Hepatocyte (in vitro differentiated cells): ENCODE measurements around the gene CCDC182. TPM values are rescaled to one million over a fixed set of nuclear protein-coding genes. Genes with fewer than 3 reads are reported as not detected.

Experiments
- DNase-seq: peaks from one replicate; pipeline ENCODE4 v3.0.0-alpha.2; 2016; ENCODE audit warnings: low spot score
- H2AFZ ChIP-seq: fragments of 200-600 bp; sonication (generic); 2 replicates; pipeline ENCODE4 v1.6.0; 2016; ENCODE audit warnings: antibody characterized with exemption, mild to moderate bottlenecking
- H3K27ac ChIP-seq: fragments of 200-600 bp; sonication (generic); 2 replicates; pipeline ENCODE4 v1.5.1; 2016; ENCODE audit warnings: mild to moderate bottlenecking
- H3K27me3 ChIP-seq: fragments of 200-600 bp; sonication (generic); 2 replicates; pipeline ENCODE4 v1.6.1; 2016
- H3K36me3 ChIP-seq: fragments of 200-600 bp; sonication (generic); replicated peaks from 2 replicates; pipeline ENCODE4 v1.5.1; 2016; ENCODE audit warnings: low read depth; ENCODE audit not compliant: insufficient read depth
- H3K4me1 ChIP-seq: fragments of 200-600 bp; sonication (generic); 2 replicates; pipeline ENCODE4 v1.5.1; 2016; ENCODE audit warnings: mild to moderate bottlenecking, moderate library complexity; ENCODE audit not compliant: insufficient read depth
- H3K4me2 ChIP-seq: fragments of 200-600 bp; sonication (generic); 2 replicates; pipeline ENCODE4 v1.6.0; 2016
- H3K4me3 ChIP-seq: fragments of 200-600 bp; sonication (generic); 2 replicates; pipeline ENCODE4 v1.5.1; 2016; ENCODE audit warnings: mild to moderate bottlenecking
- H3K79me2 ChIP-seq: fragments of 200-600 bp; sonication (generic); 2 replicates; pipeline ENCODE4 v1.6.0; 2017; ENCODE audit warnings: mild to moderate bottlenecking
- H3K9me2 ChIP-seq: fragments of 200-600 bp; sonication (generic); replicated peaks from 2 replicates; pipeline ENCODE4 v1.6.0; 2017; ENCODE audit warnings: mild to moderate bottlenecking; ENCODE audit not compliant: insufficient read depth
- H3K9me3 ChIP-seq: fragments of 200-600 bp; sonication (generic); 2 replicates; pipeline ENCODE4 v1.5.1; 2016; ENCODE audit warnings: low read depth, mild to moderate bottlenecking
- H4K20me1 ChIP-seq: fragments of 200-600 bp; sonication (generic); 2 replicates; pipeline ENCODE4 v1.6.0; 2016; ENCODE audit warnings: mild to moderate bottlenecking; ENCODE audit not compliant: insufficient read depth, poor library complexity, severe bottlenecking
- EZH2 ChIP-seq: fragments of 200-600 bp; sonication (generic); IDR thresholded peaks from 2 replicates; pipeline ENCODE4 v1.6.1; 2016; ENCODE audit warnings: antibody characterized with exemption, mild to moderate bottlenecking, borderline replicate concordance
- EZH2phosphoT487 ChIP-seq: fragments of 200-600 bp; sonication (generic); IDR thresholded peaks from one replicate; pipeline ENCODE4 v1.6.1; 2018; ENCODE audit warnings: antibody characterized with exemption, mild to moderate bottlenecking, low read depth, moderate library complexity; ENCODE audit not compliant: unreplicated experiment, severe bottlenecking
- WGBS: methylation state at CpG from one replicate; pipeline ENCODE4 v1.1.6; 2016; ENCODE audit warnings: low lambda C conversion rate; ENCODE audit errors: missing lambda C conversion rate; 5-methylcytosine and 5-hydroxymethylcytosine counted together
- polyA plus RNA-seq: library from polyadenylated mRNA; unstranded; fragments of >200 nt; fragmentation: Nextera tagmentation; extraction: Ambion mirVana; gene quantifications from 2 replicates; pipeline ENCODE4 v1.2.1, GENCODE V29; 2016
- total RNA-seq: library from RNA; depleted of rRNA; stranded (reverse); fragments of >200 nt; gene quantifications from 2 replicates; pipeline ENCODE4 v1.2.3, GENCODE V29; 2014
- TF ChIP-seq, protein P1 (sequence below): fragments of 200-600 bp; sonication (generic); IDR thresholded peaks from 2 replicates; pipeline ENCODE4 v1.5.1; 2016; ENCODE audit warnings: antibody characterized with exemption, mild to moderate bottlenecking; ENCODE audit not compliant: poor library complexity

The CCDC182 gene
- total and polyA plus RNA-seq, 2 experiments from 2014 or later = not detected

GRCh38 chr17:57782062-57782490, 37.0 kb upstream of the CCDC182 start:
- Histone ChIP-seq H3K27me3 (peaks cover 7% of the 10 kb centered on the region), H3K36me3 (no peaks in the 10 kb centered on the region), H3K9me3 (no peaks in the 10 kb centered on the region), H3K27ac (no peak overlapping the region), H3K4me1 (no peaks in the 10 kb centered on the region), H3K4me2 (no peak overlapping the region), H3K9me2 (no peaks in the 10 kb centered on the region), H3K79me2 (no peaks in the 10 kb centered on the region), H3K4me3 (no peak overlapping the region), H4K20me1 (no peaks in the 10 kb centered on the region), H2AFZ (no peak overlapping the region)
- no peak for TF ChIP-seq EZH2
- TF ChIP-seq, protein P1, sequence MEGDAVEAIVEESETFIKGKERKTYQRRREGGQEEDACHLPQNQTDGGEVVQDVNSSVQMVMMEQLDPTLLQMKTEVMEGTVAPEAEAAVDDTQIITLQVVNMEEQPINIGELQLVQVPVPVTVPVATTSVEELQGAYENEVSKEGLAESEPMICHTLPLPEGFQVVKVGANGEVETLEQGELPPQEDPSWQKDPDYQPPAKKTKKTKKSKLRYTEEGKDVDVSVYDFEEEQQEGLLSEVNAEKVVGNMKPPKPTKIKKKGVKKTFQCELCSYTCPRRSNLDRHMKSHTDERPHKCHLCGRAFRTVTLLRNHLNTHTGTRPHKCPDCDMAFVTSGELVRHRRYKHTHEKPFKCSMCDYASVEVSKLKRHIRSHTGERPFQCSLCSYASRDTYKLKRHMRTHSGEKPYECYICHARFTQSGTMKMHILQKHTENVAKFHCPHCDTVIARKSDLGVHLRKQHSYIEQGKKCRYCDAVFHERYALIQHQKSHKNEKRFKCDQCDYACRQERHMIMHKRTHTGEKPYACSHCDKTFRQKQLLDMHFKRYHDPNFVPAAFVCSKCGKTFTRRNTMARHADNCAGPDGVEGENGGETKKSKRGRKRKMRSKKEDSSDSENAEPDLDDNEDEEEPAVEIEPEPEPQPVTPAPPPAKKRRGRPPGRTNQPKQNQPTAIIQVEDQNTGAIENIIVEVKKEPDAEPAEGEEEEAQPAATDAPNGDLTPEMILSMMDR = no peak
- no peak for TF ChIP-seq EZH2phosphoT487
- 76% methylated on average over 6 of the region's 6 CpGs for WGBS
- no peak for DNase-seq

DNA sequence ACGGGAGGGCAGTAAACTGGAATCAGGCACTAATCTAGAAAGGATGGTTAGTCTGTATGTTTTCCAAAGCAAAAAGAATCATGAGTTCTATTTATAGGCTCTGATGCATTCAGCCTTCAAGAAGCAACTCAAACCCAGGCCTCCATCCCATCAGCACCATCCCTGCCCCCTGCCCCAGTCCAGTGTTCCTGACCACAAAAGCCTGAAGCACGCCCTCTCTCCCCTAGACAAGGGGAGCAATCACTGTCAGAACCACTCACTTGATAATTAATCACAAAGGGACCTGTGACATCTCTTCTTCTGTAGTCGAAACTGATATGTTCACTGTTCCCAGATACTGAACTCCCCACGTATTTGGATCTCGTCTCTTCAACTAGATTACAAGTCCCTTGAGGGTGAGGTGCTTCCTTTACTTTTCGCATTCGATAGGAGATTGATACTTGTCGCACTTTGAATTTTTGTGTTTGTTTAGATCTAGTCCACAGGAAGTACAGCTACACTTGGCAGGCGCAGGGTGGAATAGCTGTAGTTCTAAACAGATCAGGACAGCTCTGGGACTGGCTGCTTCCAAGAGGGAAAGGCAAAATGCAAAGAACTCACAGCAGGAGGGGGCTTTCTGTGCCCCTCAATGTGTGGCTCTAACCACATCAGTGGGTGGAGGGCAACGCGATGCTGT, 36.4 kb upstream of the CCDC182 start:
- no peak overlapping the region for H3K4me3 ChIP-seq
- H4K20me1 ChIP-seq = no peaks in the 10 kb centered on the region
- 70% methylated on average over 11 of the region's 11 CpGs for WGBS
- no peak overlapping the region for H3K27ac ChIP-seq
- H3K9me3 ChIP-seq = no peaks in the 10 kb centered on the region
- H3K27me3 ChIP-seq = peaks cover 4% of the 10 kb centered on the region
- TF ChIP-seq, protein P1 = no peak
- TF ChIP-seq EZH2 = no peak
- TF ChIP-seq EZH2phosphoT487 = no peak
- no peak overlapping the region for H2AFZ ChIP-seq
- H3K79me2 ChIP-seq = no peaks in the 10 kb centered on the region
- no peaks in the 10 kb centered on the region for H3K9me2 ChIP-seq
- H3K4me1 ChIP-seq = no peaks in the 10 kb centered on the region
- H3K4me2 ChIP-seq = no peak overlapping the region
- no peaks in the 10 kb centered on the region for H3K36me3 ChIP-seq
- DNase-seq = no peak

- no peaks in the 10 kb centered on the region for H3K9me2 ChIP-seq
- H3K4me2 ChIP-seq = no peak overlapping the region
- H3K4me1 ChIP-seq = no peaks in the 10 kb centered on the region
- no peaks in the 10 kb centered on the region for H3K36me3 ChIP-seq
- no peaks in the 10 kb centered on the region for H4K20me1 ChIP-seq
- no peaks in the 10 kb centered on the region for H3K9me3 ChIP-seq
- no peak overlapping the region for H2AFZ ChIP-seq
- H3K27me3 ChIP-seq = peaks cover 4% of the 10 kb centered on the region
- no peak overlapping the region for H3K4me3 ChIP-seq
- no peak for TF ChIP-seq EZH2phosphoT487
- TF ChIP-seq EZH2 = no peak
- TF ChIP-seq, protein P1 = no peak
- WGBS = 87% methylated on average over 2 of the region's 2 CpGs
- H3K79me2 ChIP-seq = no peaks in the 10 kb centered on the region
- DNase-seq = no peak
- H3K27ac ChIP-seq = no peak overlapping the region
Observed at GRCh38 chr17:57779706-57780105, 34.6 kb upstream of the CCDC182 start.
